H9 (cell line): Measurements from ENCODE around the gene SLC25A43. TPM values are rescaled to one million over a fixed set of nuclear protein-coding genes. Genes with fewer than 3 reads are reported as not detected.

ENCODE experiments used
- DNase-seq: peaks from one replicate; pipeline ENCODE4 v3.0.0-alpha.2; 2017
- H2AFZ ChIP-seq: one replicate; pipeline ENCODE4 v1.6.1; 2013; ENCODE audit warnings: mild to moderate bottlenecking, low read length, control low read depth, moderate library complexity
- H2AK5ac ChIP-seq: 2 replicates; pipeline ENCODE4 v1.6.1; 2013; ENCODE audit warnings: low read length, control low read depth, mixed read lengths; ENCODE audit not compliant: insufficient read length
- H2BK120ac ChIP-seq: one replicate; pipeline ENCODE4 v1.6.1; 2013; ENCODE audit warnings: low read depth, mild to moderate bottlenecking, low read length, control low read depth, inconsistent platforms; ENCODE audit not compliant: poor library complexity, severe bottlenecking
- H2BK12ac ChIP-seq: 2 replicates; pipeline ENCODE4 v1.6.1; 2013; ENCODE audit warnings: low read length, control low read depth, mixed read lengths, low read depth; ENCODE audit not compliant: insufficient read length
- H2BK15ac ChIP-seq: 2 replicates; pipeline ENCODE4 v1.6.1; 2013; ENCODE audit warnings: low read depth, low read length, control low read depth
- H2BK20ac ChIP-seq: one replicate; pipeline ENCODE4 v1.6.1; 2013; ENCODE audit warnings: low read depth, mild to moderate bottlenecking, low read length, control low read depth, inconsistent platforms; ENCODE audit not compliant: poor library complexity, severe bottlenecking
- H2BK5ac ChIP-seq: 2 replicates; pipeline ENCODE4 v1.6.1; 2013; ENCODE audit warnings: low read length, control low read depth, mixed read lengths; ENCODE audit not compliant: insufficient read length
- H3K14ac ChIP-seq: 2 replicates; pipeline ENCODE4 v1.6.1; 2013; ENCODE audit warnings: low read length, control low read depth; ENCODE audit not compliant: insufficient read depth
- H3K18ac ChIP-seq: 2 replicates; pipeline ENCODE4 v1.6.1; 2013; ENCODE audit warnings: low read depth, mild to moderate bottlenecking, mixed read lengths, low read length, control low read depth; ENCODE audit not compliant: insufficient read length
- H3K23ac ChIP-seq: 2 replicates; pipeline ENCODE4 v1.6.1; 2013; ENCODE audit warnings: low read length, control low read depth, mixed read lengths, low read depth; ENCODE audit not compliant: insufficient read length
- H3K23me2 ChIP-seq: 2 replicates; pipeline ENCODE4 v1.6.1; 2013; ENCODE audit warnings: low read depth, mild to moderate bottlenecking, mixed read lengths, low read length, control low read depth; ENCODE audit not compliant: insufficient read length, poor library complexity, severe bottlenecking
- H3K27ac ChIP-seq: 2 replicates; pipeline ENCODE4 v1.5.1; 2013; ENCODE audit warnings: low read length, control low read depth, mixed read lengths, low read depth; ENCODE audit not compliant: insufficient read length
- H3K27me3 ChIP-seq: 2 replicates; pipeline ENCODE4 v1.6.1; 2013; ENCODE audit warnings: low read length, control low read depth, inconsistent platforms; ENCODE audit not compliant: insufficient read depth
- H3K4ac ChIP-seq: 2 replicates; pipeline ENCODE4 v1.6.1; 2013; ENCODE audit warnings: low read depth, mild to moderate bottlenecking, control low read depth, inconsistent platforms, low read length, moderate library complexity
- H3K4me1 ChIP-seq: 2 replicates; pipeline ENCODE4 v1.6.1; 2013; ENCODE audit warnings: low read length, control low read depth, inconsistent platforms; ENCODE audit not compliant: insufficient read depth
- H3K4me2 ChIP-seq: 2 replicates; pipeline ENCODE4 v1.6.1; 2013; ENCODE audit warnings: low read length, control low read depth, mixed read lengths; ENCODE audit not compliant: insufficient read length, insufficient read depth
- H3K56ac ChIP-seq: 2 replicates; pipeline ENCODE4 v1.6.1; 2013; ENCODE audit warnings: low read depth, mild to moderate bottlenecking, mixed read lengths, low read length, control low read depth; ENCODE audit not compliant: insufficient read length
- H3K79me1 ChIP-seq: 2 replicates; pipeline ENCODE4 v1.6.1; 2013; ENCODE audit warnings: low read depth, mild to moderate bottlenecking, moderate library complexity, low read length, control low read depth, inconsistent platforms; ENCODE audit not compliant: insufficient read depth, poor library complexity, severe bottlenecking
- H3K79me2 ChIP-seq: 2 replicates; pipeline ENCODE4 v1.6.1; 2013; ENCODE audit warnings: low read length, control low read depth, inconsistent platforms; ENCODE audit not compliant: insufficient read depth
- H3K9ac ChIP-seq: 2 replicates; pipeline ENCODE4 v1.6.1; 2013; ENCODE audit warnings: low read length, control low read depth, mixed read lengths; ENCODE audit not compliant: insufficient read length; ENCODE audit errors: extremely low read depth
- H3K9me3 ChIP-seq: one replicate; pipeline ENCODE4 v1.6.1; 2013; ENCODE audit warnings: low read depth, low read length, inconsistent platforms; ENCODE audit not compliant: control insufficient read depth
- H3T11ph ChIP-seq: one replicate; pipeline ENCODE4 v1.6.1; 2013; ENCODE audit warnings: mild to moderate bottlenecking, low read length, control low read depth, inconsistent platforms
- H4K20me1 ChIP-seq: one replicate; pipeline ENCODE4 v1.6.1; 2013; ENCODE audit not compliant: control insufficient read depth, insufficient read length, insufficient read depth
- H4K5ac ChIP-seq: 2 replicates; pipeline ENCODE4 v1.6.1; 2013; ENCODE audit warnings: low read depth, mild to moderate bottlenecking, mixed read lengths, low read length, control low read depth; ENCODE audit not compliant: insufficient read length
- H4K8ac ChIP-seq: replicated peaks from 2 replicates; pipeline ENCODE4 v1.6.1; 2013; ENCODE audit warnings: low read length, control low read depth, mixed read lengths, low read depth; ENCODE audit not compliant: insufficient read length
- H4K91ac ChIP-seq: 2 replicates; pipeline ENCODE4 v1.6.1; 2013; ENCODE audit warnings: low read depth, mild to moderate bottlenecking, moderate library complexity, mixed read lengths, low read length, control low read depth; ENCODE audit not compliant: insufficient read length
- H3K27ac Mint-ChIP-seq, 3 experiments: 2 replicates in 2 of 3; 3 replicates in 1 of 3; pipeline ENCODE4 v1.8.0; 2020 to 2021; ENCODE audit warnings: mixed read lengths in 3 of 3, mild to moderate bottlenecking in 1 of 3, moderate library complexity in 1 of 3
- H3K27me3 Mint-ChIP-seq: 2 replicates; pipeline ENCODE4 v1.8.0; 2021; ENCODE audit warnings: low read depth, mild to moderate bottlenecking, moderate library complexity, mixed read lengths
- H3K36me3 Mint-ChIP-seq, 3 experiments: 2 replicates in 2 of 3; 3 replicates in 1 of 3; pipeline ENCODE4 v1.8.0; 2020 to 2021; ENCODE audit warnings: low read depth in 3 of 3, mixed read lengths in 3 of 3; ENCODE audit not compliant: insufficient read depth in 1 of 3
- H3K4me1 Mint-ChIP-seq, 2 experiments: 2 replicates each; pipeline ENCODE4 v1.8.0; 2020; ENCODE audit warnings: mixed read lengths in 2 of 2
- H3K4me3 Mint-ChIP-seq, 2 experiments: 2 replicates in 1 of 2; 3 replicates in 1 of 2; pipeline ENCODE4 v1.8.0; 2020 to 2021; ENCODE audit warnings: mild to moderate bottlenecking in 2 of 2, mixed read lengths in 2 of 2, moderate library complexity in 1 of 2
- H3K9me3 Mint-ChIP-seq, 2 experiments: 2 replicates in 1 of 2; 3 replicates in 1 of 2; pipeline ENCODE4 v1.8.0; 2020; ENCODE audit warnings: mild to moderate bottlenecking in 2 of 2, mixed read lengths in 2 of 2, moderate library complexity in 1 of 2
- CTCF ChIP-seq: fragments of 200-600 bp; sonication (generic); conservative IDR thresholded peaks from 3 replicates; pipeline ENCODE4 v1.8.0; 2021; ENCODE audit warnings: antibody characterized with exemption, mild to moderate bottlenecking
- WGBS: extraction: QIAGEN DNeasy Blood & Tissue Kit; methylation state at CpG from one replicate; pipeline ENCODE4 v1.1.7; 2013; ENCODE audit warnings: missing lambda C conversion rate, low lambda C conversion rate, mixed read lengths; ENCODE audit not compliant: insufficient read length; ENCODE audit errors: extremely low coverage; 5-methylcytosine and 5-hydroxymethylcytosine counted together
- total RNA-seq: library from RNA; stranded (reverse); gene quantifications from 2 replicates; pipeline ENCODE4 v1.2.1, GENCODE V29; 2021

The SLC25A43 gene
- total RNA-seq, 1 experiment from 2014 or later: 3.7 TPM

GRCh38 chrX:119502727-119503483 lies 103.8 kb downstream of the SLC25A43 start:
- no peak overlapping the region for H3K4me2 ChIP-seq
- H2BK12ac ChIP-seq: no peak overlapping the region
- no peaks in the 10 kb centered on the region for H3K79me2 ChIP-seq
- no peak overlapping the region for H2AFZ ChIP-seq
- H3T11ph ChIP-seq: no peak overlapping the region
- no peak for TF ChIP-seq CTCF
- no peaks in the 10 kb centered on the region for H3K79me1 ChIP-seq
- peaks cover 9% of the 10 kb centered on the region for H3K9me3 ChIP-seq
- peaks cover 0 to 7% (median 1%) of the 10 kb centered on the region in 3 experiments; a peak in 4 of 7 replicates for H3K36me3 Mint-ChIP-seq
- H3K9ac ChIP-seq: no peak overlapping the region
- H4K20me1 ChIP-seq: no peaks in the 10 kb centered on the region
- H3K27ac ChIP-seq: no peak overlapping the region
- no peak overlapping the region for H3K23ac ChIP-seq
- H2AK5ac ChIP-seq: no peak overlapping the region
- no peak overlapping the region for H4K91ac ChIP-seq
- no CpG with 5 or more reads among the region's 11 CpGs for WGBS
- H2BK20ac ChIP-seq: no peak overlapping the region
- no peak overlapping the region for H3K56ac ChIP-seq
- H3K4ac ChIP-seq: no peak overlapping the region
- no peak overlapping the region for H4K8ac ChIP-seq
- H3K27ac Mint-ChIP-seq: no peak overlapping the region; a peak in 1 of 7 replicates
- H3K9me3 Mint-ChIP-seq: peaks cover 55 to 74% of the 10 kb centered on the region in 2 experiments
- no peak overlapping the region for H2BK120ac ChIP-seq
- no peaks in the 10 kb centered on the region for H3K27me3 ChIP-seq
- H3K4me1 Mint-ChIP-seq: peaks cover 0 to 7% of the 10 kb centered on the region in 2 experiments; a peak in 3 of 4 replicates
- no peak overlapping the region for H3K18ac ChIP-seq
- H2BK15ac ChIP-seq: no peak overlapping the region
- DNase-seq: peak; percentile 32
- no peak overlapping the region for H2BK5ac ChIP-seq
- no peaks in the 10 kb centered on the region for H3K23me2 ChIP-seq
- no peak overlapping the region; the same call in 1 of the 2 replicates for H3K14ac ChIP-seq
- no peak overlapping the region for H3K4me3 Mint-ChIP-seq
- H3K4me1 ChIP-seq: no peaks in the 10 kb centered on the region
- peaks cover 1% of the 10 kb centered on the region; the same call in 1 of the 2 replicates for H3K27me3 Mint-ChIP-seq
- no peak overlapping the region for H4K5ac ChIP-seq
